GM19455 (cell line): ENCODE results near the gene PLS3.
A peak's percentile ranks its signal among the peaks of the same experiment; 100 is the strongest.
"Not testable (repeated sequence)": the region's sequence is repeated elsewhere in the genome, so short reads cannot be mapped to it uniquely, and the experiment has no call there.

Experiments
- ATAC-seq: cut with Tn5 transposase; IDR thresholded peaks from one replicate; pipeline ENCODE4 v1.9.1; 2021; ENCODE audit not compliant: unreplicated experiment

The PLS3 gene

DNA sequence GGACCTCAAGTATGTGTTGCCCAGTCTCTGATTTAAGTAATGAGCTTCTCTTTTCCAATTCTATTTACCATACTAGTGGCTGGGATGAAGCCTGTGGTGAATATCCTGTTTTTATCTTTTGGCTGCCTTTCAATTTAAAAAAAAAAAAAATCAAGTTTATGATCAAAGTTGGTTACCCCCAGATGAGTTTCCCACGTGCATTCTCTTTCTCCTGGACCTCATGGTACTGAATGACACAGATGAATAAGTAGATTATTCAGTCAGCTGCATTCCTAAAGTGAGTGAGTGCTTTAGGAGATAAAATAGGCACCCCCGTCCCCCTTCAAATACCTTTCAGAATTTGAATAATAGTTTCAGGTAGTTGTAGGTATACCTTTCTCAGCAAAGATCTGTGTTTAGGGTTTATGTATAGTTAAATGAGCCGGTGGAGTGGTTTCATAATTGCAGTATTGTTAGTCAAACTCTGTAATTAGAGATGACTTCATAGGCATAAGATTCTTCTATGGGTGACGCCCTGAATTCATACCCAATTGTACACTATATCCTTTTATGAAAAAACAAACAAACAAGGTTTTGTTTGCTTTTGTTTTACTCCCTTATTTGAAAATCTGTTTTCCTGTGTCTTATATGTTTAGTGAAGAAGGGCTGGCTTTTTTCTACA is 41.9 kb downstream of the PLS3 start:
- no peak for ATAC-seq

- no peak for ATAC-seq
Measured at GRCh38 chrX:115603534-115604074, 42.6 kb downstream of the PLS3 start.

GRCh38 chrX:115606861-115607260 is 45.9 kb downstream of the PLS3 start:
- ATAC-seq = no peak

DNA sequence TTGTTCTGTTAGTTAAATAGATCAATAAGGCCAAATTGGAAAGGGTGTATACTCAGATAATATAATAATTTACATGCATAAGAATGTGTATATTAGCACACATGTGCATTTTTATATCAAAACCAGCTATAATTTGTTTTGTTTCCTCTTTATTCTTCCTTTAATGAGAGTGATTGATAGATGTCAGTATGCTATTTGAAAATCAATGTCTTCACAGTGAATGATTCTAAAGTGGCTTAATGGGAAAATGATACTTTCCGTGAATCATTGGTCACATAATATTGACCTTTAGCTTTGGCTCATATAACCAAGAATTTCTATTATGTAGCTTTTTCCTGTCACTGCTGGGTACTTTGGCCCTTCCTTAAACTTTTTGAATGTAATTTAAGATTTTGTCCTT is 48.6 kb downstream of the PLS3 start:
- ATAC-seq = no peak

GRCh38 chrX:115616943-115617563 is 56.1 kb downstream of the PLS3 start:
- peak; percentile 99 for ATAC-seq

DNA sequence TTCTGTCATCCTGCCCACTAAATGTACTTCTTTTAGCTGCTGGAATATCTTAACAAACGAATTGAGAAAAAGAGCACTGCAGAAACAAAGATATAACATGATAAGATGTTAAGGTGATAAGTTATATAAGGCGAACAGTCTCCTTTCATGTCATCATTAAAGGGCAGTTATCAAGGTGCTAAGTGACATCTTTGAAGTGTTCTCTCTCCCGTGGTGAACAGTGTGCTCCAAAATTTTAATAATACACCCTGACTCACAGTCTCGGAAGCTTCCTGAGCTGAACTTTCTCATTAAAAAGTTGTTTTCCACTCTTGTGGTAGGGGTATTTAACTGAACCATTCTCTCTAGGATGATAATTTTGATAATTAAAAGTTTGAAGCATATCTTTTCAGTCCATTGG is 61.6 kb downstream of the PLS3 start:
- no peak for ATAC-seq

DNA sequence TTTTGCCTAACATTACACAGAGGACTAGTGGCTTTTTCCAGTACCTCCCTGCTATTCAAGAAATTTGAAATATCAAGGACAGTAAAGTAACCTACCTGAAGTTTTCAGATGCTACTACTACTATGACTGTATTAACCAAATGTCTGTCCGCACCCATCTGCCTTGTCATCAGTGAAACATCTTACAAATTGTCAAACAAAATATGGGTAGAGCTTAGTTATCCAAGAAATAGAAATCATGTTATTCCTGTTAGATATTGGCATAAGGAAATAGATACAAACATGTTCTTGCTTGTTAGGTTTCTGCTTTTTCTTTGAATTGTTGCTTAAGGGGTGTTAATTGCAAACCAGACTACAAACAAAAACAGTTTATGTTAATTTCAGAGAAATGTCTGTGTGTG is 63.9 kb downstream of the PLS3 start:
- ATAC-seq = no peak

DNA sequence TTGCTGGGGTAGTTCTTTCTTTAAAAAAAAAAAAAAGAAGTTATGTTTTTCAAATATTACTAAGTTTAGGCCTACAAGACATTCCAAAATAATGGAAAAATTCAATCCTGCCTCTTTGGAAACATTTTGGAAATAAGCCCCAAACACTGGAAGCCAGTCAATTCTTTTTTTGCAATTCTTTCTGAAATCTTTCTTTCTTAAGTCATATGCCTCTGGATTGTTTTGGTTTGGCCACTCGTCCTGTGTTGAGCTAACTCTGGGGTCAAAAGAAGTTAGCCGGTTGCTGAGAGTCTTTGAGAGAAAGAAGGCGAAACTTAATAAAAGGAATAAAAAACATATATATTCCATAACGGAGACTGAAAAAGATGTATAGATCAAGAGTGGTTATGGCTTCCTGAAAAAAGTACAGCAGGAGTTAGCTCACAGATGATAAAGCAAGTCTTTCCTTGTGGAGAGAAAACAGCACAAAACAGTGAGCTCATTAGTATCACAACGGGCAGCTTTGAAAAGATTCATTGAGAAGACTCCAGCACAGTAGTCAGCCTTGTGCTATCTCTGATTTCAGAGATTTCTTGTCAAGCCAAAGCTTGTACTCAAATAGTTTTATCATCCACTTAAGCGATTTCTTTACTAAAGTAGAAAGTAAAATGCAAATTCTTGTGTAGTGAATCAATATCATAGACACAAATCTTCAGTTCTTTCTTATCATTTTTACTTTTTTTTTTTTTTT is 64.8 kb downstream of the PLS3 start:
- ATAC-seq = no peak

- ATAC-seq = no peak
Measured at GRCh38 chrX:115630204-115630603, 69.2 kb downstream of the PLS3 start.

GRCh38 chrX:115632455-115632854 is 71.5 kb downstream of the PLS3 start:
- ATAC-seq = no peak

GRCh38 chrX:115633397-115633796 is 72.4 kb downstream of the PLS3 start:
- not testable (repeated sequence) for ATAC-seq

- no peak for ATAC-seq
Measured at GRCh38 chrX:115639334-115639880, 78.4 kb downstream of the PLS3 start.

DNA sequence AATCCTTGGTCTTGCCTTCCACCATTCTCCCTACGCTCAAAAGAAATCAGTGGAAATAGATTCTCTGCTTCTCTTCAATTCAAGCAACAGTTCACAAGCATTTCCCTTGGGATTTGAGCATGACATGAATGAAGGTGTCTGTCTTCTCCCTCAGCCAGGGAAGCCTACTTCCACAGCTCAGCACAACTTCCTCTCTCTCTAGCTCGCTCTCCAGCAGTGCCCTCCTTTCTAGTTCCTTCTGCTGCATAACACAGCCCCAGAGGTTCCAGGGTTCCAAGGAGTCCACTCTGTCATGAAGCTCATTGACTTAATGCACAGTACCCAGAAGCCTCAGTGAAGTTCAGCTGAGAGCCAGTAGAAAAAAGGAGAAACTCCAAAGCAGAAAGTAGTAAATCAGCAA is 81.3 kb downstream of the PLS3 start:
- ATAC-seq = no peak

DNA sequence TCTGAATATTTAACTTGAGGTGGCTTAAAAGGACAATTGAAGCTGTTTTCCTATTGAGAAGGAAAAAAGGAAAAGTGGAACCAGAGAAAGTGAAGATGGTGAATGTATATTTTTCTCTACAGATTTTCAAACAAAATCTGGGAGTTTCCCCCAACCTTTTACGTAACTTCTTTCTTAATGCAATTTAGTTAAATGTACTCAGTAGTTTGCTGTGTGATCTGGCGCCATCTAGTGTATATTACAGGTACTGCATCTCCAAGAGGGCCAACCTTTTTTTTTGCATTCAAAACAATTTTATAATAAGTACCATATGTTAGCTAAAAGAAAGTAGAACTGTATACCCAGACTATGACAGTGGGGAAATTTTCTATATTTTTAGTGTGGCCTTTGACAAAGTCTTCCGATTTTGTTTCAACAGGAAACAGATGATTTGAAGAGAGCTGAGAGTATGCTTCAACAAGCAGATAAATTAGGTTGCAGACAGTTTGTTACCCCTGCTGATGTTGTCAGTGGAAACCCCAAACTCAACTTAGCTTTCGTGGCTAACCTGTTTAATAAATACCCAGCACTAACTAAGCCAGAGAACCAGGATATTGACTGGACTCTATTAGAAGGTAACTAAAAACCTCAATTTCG is 82.0 kb downstream of the PLS3 start:
- no peak for ATAC-seq

DNA sequence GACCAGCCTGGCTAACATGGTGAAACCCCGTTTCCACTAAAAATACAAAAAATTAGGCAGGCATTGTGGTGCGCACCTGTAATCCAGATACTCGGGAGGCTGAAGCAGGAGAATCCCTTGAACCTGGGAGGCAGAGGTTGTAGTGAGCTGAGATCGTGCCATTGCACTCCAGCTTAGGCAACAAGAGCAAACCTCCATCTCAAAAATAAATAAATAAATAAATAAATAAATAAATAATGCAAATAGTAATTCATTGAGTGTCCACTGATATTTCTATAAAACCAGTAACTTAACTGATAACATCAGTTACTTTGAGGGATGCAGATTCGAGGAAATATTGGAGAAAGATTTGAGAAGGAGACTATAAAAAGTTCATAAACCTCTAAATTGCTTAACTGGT is 83.4 kb downstream of the PLS3 start:
- ATAC-seq = not testable (repeated sequence)

DNA sequence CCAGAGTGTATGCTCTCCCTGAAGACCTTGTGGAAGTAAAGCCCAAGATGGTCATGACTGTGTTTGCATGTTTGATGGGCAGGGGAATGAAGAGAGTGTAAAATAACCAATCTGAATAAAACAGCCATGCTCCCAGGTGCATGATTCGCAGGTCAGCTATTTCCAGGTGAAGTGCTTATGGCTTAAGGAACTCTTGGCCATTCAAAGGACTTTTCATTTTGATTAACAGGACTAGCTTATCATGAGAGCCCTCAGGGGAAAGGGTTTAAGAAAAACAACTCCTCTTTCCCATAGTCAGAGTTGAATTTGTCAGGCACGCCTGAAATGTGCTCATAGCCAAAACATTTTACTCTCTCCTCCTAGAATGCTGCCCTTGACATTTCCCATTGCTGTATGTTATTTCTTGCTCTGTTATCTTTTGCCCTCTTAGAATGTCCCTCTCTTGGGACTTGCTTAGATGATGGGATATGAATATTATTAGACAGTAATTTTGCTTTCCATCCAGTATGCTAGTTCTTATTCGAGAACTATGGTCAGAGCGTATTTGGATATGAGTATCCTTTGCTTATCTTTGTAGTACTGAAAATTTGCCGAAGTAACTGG is 88.6 kb downstream of the PLS3 start:
- ATAC-seq = no peak

DNA sequence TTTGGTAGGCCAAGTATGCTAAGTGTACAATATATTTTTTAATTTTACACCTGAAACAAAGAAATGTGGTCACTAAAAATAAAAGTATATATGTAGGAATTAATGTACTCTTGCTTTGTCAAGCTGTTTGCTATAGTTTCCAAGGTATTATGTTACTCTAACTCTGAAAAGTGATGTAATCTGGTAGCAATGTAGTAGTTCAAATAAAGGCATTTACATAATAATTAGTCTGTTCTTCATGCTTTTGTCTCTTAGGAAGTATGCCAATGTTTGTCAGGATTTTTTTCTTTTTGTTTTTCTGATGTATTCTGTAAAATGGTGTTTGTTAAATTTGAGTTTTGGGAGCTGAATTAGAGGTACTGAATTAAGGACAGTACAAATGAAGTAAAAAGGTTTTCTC is 89.5 kb downstream of the PLS3 start:
- ATAC-seq = no peak

- ATAC-seq = no peak
Measured at GRCh38 chrX:115650916-115651315, 89.9 kb downstream of the PLS3 start.

- no peak for ATAC-seq
Measured at GRCh38 chrX:115652221-115652620, 91.2 kb downstream of the PLS3 start.

- ATAC-seq = no peak
Measured at GRCh38 chrX:115665122-115665521, 104.1 kb downstream of the PLS3 start.

DNA sequence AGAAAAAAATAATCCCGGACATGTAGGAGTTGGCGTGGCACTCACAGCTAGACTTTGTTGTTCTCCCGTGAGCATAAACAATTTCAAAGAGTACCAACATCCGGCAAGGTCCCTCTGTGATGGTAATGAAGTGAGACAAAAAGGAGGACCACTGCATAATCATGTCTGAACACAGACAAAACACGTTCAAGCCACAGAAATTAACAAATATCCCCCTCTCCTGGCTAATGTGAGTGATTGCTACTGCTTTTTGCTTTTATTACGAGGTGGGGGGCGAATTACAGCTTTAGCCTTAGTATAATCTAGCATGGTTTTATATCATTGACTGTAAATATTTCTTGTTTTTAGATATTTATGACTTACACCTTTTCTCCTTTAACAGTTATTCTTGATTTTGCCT is 118.5 kb downstream of the PLS3 start:
- ATAC-seq = no peak
